Activated B cell treated with CpG ODN at 0.5 μM for 24 hours (primary cell): Measurements from ENCODE around the gene SPDYE18. TPM values are rescaled to one million over a fixed set of nuclear protein-coding genes. Genes with fewer than 3 reads are reported as not detected.
"Not testable (repeated sequence)": the region's sequence is repeated elsewhere in the genome, so short reads cannot be mapped to it uniquely, and the experiment has no call there.

Experiments
- ATAC-seq: fragments of 200-7000 bp; cut with Tn5 transposase; one replicate; pipeline ENCODE4 v1.10.0; 2021; ENCODE audit warnings: low read depth, mild to moderate bottlenecking, moderate library complexity
- CTCF ChIA-PET: fragments of 350-600 bp; sonication (Branson Sonifier 250); formaldehyde crosslinking; loops from one replicate; lab custom pipeline; 2021; ENCODE audit warnings: antibody characterized with exemption; lab: Charles Lee
- POLR2A ChIA-PET: fragments of 350-600 bp; sonication (Branson Sonifier 250); formaldehyde crosslinking; loops from one replicate; lab custom pipeline; 2021; ENCODE audit warnings: antibody characterized with exemption; lab: Charles Lee
- DNase-seq: peaks from one replicate; pipeline ENCODE4 v3.0.0; 2022
- H3K27ac Mint-ChIP-seq: one replicate; pipeline ENCODE4 v1.8.0; 2020; ENCODE audit warnings: mixed read lengths
- H3K27me3 Mint-ChIP-seq: one replicate; pipeline ENCODE4 v1.8.0; 2021; ENCODE audit warnings: mixed read lengths
- H3K36me3 Mint-ChIP-seq: one replicate; pipeline ENCODE4 v1.8.0; 2021; ENCODE audit warnings: low read depth, mixed read lengths
- H3K4me1 Mint-ChIP-seq: one replicate; pipeline ENCODE4 v1.8.0; 2021; ENCODE audit warnings: mixed read lengths
- H3K4me3 Mint-ChIP-seq: one replicate; pipeline ENCODE4 v1.8.0; 2020; ENCODE audit warnings: mild to moderate bottlenecking, mixed read lengths
- H3K9me3 Mint-ChIP-seq: one replicate; pipeline ENCODE4 v1.8.0; 2020; ENCODE audit warnings: mixed read lengths
- intact Hi-C: fragments of 100-400 bp; cut with micrococcal nuclease; formaldehyde crosslinking; loops from one replicate; pipeline ENCODE4 v1.15.1; 2024
- total RNA-seq: library from RNA; stranded (reverse); gene quantifications from 2 replicates; pipeline ENCODE4 v1.2.3, GENCODE V29; 2022

SPDYE18 gene, protein sequence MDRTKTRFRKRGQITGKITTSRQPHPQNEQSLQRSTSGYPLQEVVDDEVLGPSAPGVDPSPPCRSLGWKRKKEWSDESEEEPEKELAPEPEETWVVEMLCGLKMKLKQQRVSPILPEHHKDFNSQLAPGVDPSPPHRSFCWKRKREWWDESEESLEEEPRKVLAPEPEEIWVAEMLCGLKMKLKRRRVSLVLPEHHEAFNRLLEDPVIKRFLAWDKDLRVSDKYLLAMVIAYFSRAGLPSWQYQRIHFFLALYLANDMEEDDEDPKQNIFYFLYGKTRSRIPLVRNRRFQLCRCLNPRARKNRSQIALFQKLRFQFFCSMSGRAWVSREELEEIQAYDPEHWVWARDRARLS
- total RNA-seq = 0.71 TPM in 2 replicates

DNA sequence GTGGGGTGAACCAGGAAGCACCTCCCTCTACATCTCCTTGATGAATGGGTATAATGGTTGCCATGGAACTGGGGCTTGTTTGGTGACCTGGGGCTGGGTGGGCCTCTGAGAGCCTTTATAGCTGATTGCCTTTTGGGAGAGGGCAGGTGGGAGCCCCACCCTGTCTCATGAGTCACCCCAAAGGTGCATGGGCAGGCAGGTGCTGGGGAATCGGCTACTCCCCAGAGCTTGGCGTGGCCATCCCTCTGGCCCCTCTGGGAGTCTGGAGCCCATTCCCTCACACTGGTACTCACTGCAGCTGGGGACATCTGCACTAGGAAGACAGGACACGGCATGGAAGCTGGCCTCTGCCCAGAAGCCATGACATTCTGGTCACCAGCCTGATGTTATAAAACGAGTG is at the start of gene SPDYE18:
SPDYE18 (minus strand) TSS at position 2 of the 400 bp plus-strand sequence. CDS start 2,046 bp downstream, outside the sequence.
- H3K4me3 Mint-ChIP-seq, CTCF ChIA-PET, intact Hi-C loops, H3K36me3 Mint-ChIP-seq, H3K27ac Mint-ChIP-seq, POLR2A ChIA-PET, H3K27me3 Mint-ChIP-seq, H3K9me3 Mint-ChIP-seq, H3K4me1 Mint-ChIP-seq, DNase-seq, ATAC-seq: not testable (repeated sequence)

DNA sequence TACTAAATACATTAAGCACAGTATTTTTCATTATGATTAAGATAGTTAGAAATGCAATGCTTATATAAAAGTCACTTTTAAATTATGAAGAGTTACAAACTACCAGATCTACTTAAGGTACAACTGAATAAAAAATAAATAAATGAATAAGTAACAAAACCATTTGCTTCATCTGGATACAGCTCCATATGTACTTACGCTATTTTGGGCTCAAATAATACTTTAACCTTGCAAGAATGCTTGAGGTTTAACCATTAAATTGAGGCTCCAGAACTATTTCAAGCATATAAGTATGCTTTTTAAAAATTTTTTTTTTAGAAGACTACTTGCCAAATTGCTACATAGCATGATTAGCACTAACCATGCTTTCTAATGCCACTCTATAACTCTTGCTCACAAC is 46.0 kb upstream of the SPDYE18 start:
- H3K27me3 Mint-ChIP-seq, DNase-seq, H3K4me1 Mint-ChIP-seq, H3K36me3 Mint-ChIP-seq, CTCF ChIA-PET, ATAC-seq, H3K27ac Mint-ChIP-seq, H3K4me3 Mint-ChIP-seq, H3K9me3 Mint-ChIP-seq, intact Hi-C loops, POLR2A ChIA-PET: not testable (repeated sequence)

GRCh38 chr7:77107659-77108058 is 45.3 kb upstream of the SPDYE18 start:
- CTCF ChIA-PET, POLR2A ChIA-PET, DNase-seq, intact Hi-C loops, H3K4me1 Mint-ChIP-seq, ATAC-seq, H3K27me3 Mint-ChIP-seq, H3K4me3 Mint-ChIP-seq, H3K27ac Mint-ChIP-seq, H3K9me3 Mint-ChIP-seq, H3K36me3 Mint-ChIP-seq: not testable (repeated sequence)

- POLR2A ChIA-PET, H3K4me3 Mint-ChIP-seq, H3K36me3 Mint-ChIP-seq, H3K27ac Mint-ChIP-seq, H3K9me3 Mint-ChIP-seq, CTCF ChIA-PET, intact Hi-C loops, H3K4me1 Mint-ChIP-seq, H3K27me3 Mint-ChIP-seq, DNase-seq, ATAC-seq: not testable (repeated sequence)
These were observed 43.5 kb upstream of the SPDYE18 start for GRCh38 chr7:77105904-77106303.

DNA sequence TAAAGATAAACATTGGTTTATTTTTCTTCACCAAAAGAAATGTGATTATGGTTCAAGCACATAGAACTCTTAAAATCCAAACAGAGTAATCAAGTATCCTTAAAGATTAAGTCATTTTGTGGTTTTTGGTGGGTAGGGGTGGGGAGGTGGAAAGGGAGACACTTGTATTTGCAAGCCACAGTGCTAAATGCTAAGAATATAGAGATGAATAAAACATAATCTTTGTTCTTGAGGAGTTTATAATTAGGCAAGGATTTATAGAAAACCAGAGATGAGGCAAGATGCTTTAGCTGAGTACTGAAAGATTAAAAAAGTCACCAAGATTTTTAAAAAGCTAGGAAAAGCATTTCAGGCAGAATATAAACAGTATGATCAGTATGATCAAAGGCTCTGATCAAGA is 40.3 kb upstream of the SPDYE18 start:
- CTCF ChIA-PET, H3K27me3 Mint-ChIP-seq, H3K36me3 Mint-ChIP-seq, intact Hi-C loops, ATAC-seq, H3K27ac Mint-ChIP-seq, POLR2A ChIA-PET, DNase-seq, H3K4me3 Mint-ChIP-seq, H3K9me3 Mint-ChIP-seq, H3K4me1 Mint-ChIP-seq: not testable (repeated sequence)

DNA sequence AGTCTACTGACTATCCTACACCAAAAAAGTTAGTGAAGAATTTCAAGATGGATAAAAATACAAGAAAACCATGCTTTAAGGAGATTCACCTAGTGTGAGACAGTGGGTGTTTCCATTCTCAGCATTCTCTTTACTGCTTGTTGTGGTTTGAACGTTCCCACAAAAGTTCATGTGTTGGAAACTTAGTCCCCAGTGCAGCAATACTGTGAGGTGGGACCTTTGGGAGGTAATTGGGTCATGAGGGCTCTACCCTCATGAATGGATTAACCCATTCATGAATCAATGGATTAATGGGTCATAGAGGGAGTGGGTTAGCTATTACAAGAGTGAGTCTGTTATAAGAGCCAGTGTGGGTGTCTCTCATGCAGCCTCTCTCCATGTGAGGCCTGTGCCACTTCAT is 38.8 kb upstream of the SPDYE18 start:
- POLR2A ChIA-PET, H3K4me3 Mint-ChIP-seq, H3K36me3 Mint-ChIP-seq, CTCF ChIA-PET, DNase-seq, ATAC-seq, H3K27ac Mint-ChIP-seq, H3K9me3 Mint-ChIP-seq, H3K4me1 Mint-ChIP-seq, intact Hi-C loops, H3K27me3 Mint-ChIP-seq: not testable (repeated sequence)

DNA sequence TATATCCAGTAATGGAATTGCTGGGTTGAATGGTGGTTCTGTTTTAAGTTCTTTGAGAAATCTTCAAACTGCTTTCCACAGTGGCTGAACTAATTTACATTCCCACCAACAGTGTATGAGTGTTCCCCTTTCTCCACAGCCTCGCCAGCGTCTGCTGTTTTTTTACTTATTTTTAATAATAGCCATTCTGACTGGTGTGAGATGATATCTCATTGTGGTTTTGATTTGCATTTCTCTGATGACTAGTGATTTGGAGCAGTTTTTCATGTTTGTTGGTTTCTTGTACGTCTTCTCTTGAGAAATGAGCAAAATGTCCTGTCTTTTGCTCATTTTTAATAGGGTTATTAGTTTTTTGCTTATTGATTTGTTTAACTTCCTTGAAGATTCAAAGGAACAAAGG is 38.1 kb upstream of the SPDYE18 start:
- ATAC-seq, H3K27ac Mint-ChIP-seq, CTCF ChIA-PET, DNase-seq, POLR2A ChIA-PET, H3K36me3 Mint-ChIP-seq, H3K4me3 Mint-ChIP-seq, H3K9me3 Mint-ChIP-seq, H3K27me3 Mint-ChIP-seq, H3K4me1 Mint-ChIP-seq, intact Hi-C loops: not testable (repeated sequence)

DNA sequence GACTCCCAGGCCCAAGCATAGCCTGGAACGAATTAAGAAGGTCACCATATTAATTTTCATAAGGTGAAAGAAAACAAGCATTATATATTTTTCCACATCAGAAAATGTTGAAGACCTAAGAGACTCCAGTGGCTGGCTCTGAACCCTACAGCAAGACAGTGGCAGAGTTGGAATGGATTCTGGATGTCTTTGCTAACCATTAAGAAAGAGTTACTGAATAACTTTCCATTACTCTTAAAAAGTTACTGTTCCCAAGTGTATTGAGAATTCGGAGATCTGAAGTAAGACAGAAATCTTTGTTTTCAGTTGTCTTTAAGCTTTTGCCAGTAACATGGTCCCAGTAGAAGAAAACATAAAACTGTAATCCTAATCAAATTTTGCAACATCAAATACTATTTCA is 29.9 kb upstream of the SPDYE18 start:
- H3K27ac Mint-ChIP-seq, DNase-seq, intact Hi-C loops, CTCF ChIA-PET, H3K4me1 Mint-ChIP-seq, POLR2A ChIA-PET, H3K4me3 Mint-ChIP-seq, ATAC-seq, H3K27me3 Mint-ChIP-seq, H3K9me3 Mint-ChIP-seq: not testable (repeated sequence)
- H3K36me3 Mint-ChIP-seq = peaks cover 21% of the 10 kb centered on the region

DNA sequence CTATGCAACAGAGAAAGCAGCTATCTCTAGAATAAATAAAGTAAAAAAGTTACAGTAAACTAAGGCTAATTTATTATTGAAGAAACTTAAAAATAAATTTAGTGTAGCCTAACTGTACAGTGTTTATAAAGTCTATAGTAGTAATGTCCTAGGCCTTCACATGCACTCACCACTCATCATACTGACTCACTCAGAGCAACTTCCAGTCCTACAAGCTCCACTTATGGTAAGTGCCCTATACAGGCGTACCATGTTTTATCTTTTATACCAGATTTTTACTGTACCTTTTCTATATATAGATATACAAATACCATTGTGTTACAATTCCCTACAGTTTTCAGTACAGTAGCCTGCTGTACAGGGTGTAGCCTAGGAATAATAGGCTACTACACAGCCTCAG is 19.8 kb upstream of the SPDYE18 start:
- POLR2A ChIA-PET, H3K36me3 Mint-ChIP-seq, H3K27ac Mint-ChIP-seq, H3K4me1 Mint-ChIP-seq, DNase-seq, ATAC-seq, H3K9me3 Mint-ChIP-seq, intact Hi-C loops, CTCF ChIA-PET, H3K4me3 Mint-ChIP-seq, H3K27me3 Mint-ChIP-seq: not testable (repeated sequence)

DNA sequence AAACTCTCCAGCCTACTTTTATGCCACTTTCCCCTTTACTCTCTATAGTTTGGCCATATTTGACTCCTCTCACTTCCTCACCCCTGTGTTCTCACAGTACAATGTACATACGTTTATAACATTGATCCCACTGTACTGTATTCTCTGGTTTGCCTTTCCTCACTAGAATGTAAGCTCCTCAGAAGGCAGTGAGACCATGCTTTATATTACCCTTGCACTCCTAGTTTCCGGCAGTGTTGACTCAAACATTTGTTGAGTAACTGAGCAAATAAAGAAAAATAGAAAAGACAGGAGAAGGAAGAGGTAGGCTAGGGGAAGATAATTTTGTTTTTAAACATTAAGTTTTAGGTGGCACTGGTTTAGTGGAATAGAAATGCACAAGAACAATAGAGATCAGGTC is 17.9 kb upstream of the SPDYE18 start:
- POLR2A ChIA-PET, intact Hi-C loops, H3K4me3 Mint-ChIP-seq, H3K27me3 Mint-ChIP-seq, H3K4me1 Mint-ChIP-seq, H3K36me3 Mint-ChIP-seq, CTCF ChIA-PET, H3K27ac Mint-ChIP-seq, ATAC-seq, H3K9me3 Mint-ChIP-seq, DNase-seq: not testable (repeated sequence)

GRCh38 chr7:77079624-77080023 is 17.3 kb upstream of the SPDYE18 start:
- H3K36me3 Mint-ChIP-seq = not testable (repeated sequence)

GRCh38 chr7:77079112-77079511 is 16.8 kb upstream of the SPDYE18 start:
- peaks cover 12% of the 10 kb centered on the region for H3K36me3 Mint-ChIP-seq
- CTCF ChIA-PET, H3K4me1 Mint-ChIP-seq, ATAC-seq, DNase-seq, intact Hi-C loops, H3K27me3 Mint-ChIP-seq, H3K27ac Mint-ChIP-seq, H3K9me3 Mint-ChIP-seq, POLR2A ChIA-PET, H3K4me3 Mint-ChIP-seq: not testable (repeated sequence)

More at GRCh38 chr7:77079624-77080023, 17.3 kb upstream of the SPDYE18 start:
- H3K27me3 Mint-ChIP-seq, ATAC-seq, DNase-seq, POLR2A ChIA-PET, CTCF ChIA-PET, H3K4me1 Mint-ChIP-seq, H3K9me3 Mint-ChIP-seq, H3K27ac Mint-ChIP-seq, intact Hi-C loops, H3K4me3 Mint-ChIP-seq: not testable (repeated sequence)
